CD1c-positive myeloid dendritic cell (primary cell): ENCODE data around the gene RTL5.

ENCODE experiments used
- DNase-seq: peaks from one replicate; pipeline ENCODE4 v3.0.0-alpha.2; 2016; ENCODE audit errors: extremely low spot score

The RTL5 gene

DNA sequence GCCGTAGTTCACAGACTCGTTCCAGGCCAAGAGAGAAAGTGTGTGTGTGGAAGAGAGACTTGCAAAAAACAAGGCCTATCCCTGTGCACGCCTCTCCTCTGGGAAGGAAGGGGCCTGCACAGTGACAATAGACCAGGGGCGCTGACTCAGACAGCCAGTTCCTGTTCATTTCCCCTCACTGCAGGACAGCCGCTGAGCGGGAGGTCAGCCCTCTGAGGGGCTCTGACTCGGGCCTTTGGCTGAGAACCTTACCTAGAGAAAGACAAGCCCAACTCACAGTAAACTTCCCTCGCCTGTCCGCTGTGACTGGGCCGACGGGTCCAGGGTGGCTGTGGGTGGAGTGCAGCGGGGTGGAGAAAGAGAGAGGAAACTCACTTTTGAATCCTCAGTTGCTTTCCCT, 52.1 kb downstream of the RTL5 start:
- DNase-seq: peak; percentile 20

- DNase-seq: no peak
Measured at GRCh38 chrX:72078411-72078810, 53.3 kb downstream of the RTL5 start.
